Measurements from ENCODE around the gene BMPER. TPM values are rescaled to one million over a fixed set of nuclear protein-coding genes. Genes with fewer than 3 reads are reported as not detected.

The BMPER gene
- total and polyA plus RNA-seq, 2 experiments from 2014 or later: 40.5 to 97.3 TPM

DNA sequence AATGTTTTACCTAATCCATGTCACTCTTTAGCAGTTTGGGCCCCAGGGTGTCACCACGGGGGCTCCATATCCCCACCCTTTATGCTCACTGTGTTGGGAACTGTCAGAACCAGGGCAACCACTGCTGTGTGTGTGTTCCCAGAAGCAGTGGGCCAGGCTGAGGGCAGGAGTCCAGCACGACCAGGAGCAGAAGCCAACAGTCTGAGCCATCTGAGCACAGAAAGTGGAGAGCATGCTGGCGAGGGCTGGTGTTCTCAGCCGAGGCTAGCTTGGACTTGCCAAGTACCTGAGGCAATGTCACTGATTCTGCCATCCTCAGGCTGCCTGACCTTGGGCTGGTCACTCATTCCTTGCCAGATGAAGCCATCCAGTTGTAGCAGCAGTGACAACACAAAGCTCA lies 285.0 kb downstream of the BMPER start:
- H3K4me1 ChIP-seq (ENCODE audit: insufficient read depth): no peaks in the 10 kb centered on the region; the same call in 1 of the 2 replicates
- H3F3A ChIP-seq (ENCODE audit: insufficient read depth): no peaks in the 10 kb centered on the region
- no peak overlapping the region for H3K9ac ChIP-seq
- H3K36me3 ChIP-seq (ENCODE audit: low read depth): no peaks in the 10 kb centered on the region
- no peaks in the 10 kb centered on the region for H3K79me2 ChIP-seq (ENCODE audit: insufficient read depth)
- in situ Hi-C loops (cut with MboI): no loop called here
- no peak for DNase-seq
- H3K4me3 ChIP-seq: no peak overlapping the region
- no peaks in the 10 kb centered on the region for H4K20me1 ChIP-seq (ENCODE audit: insufficient read depth)
- 35 to 40% methylated on average over 4 of the region's 4 CpGs for WGBS, 2 experiments (ENCODE audit: low coverage in 1 of 2, low lambda C conversion rate in 2 of 2, missing lambda C conversion rate in 2 of 2)
- TF ChIP-seq EZH2 (IDR thresholded peaks at IDR 0.05; ENCODE audit: insufficient read depth, poor library complexity, severe bottlenecking) (no peak), EZH2phosphoT487 (IDR thresholded peaks at IDR 0.05; ENCODE audit: insufficient read depth, low read depth) (no peak)
- no peak overlapping the region for H3K27ac ChIP-seq
- no peak overlapping the region for H2AFZ ChIP-seq
- no peaks in the 10 kb centered on the region for H3K27me3 ChIP-seq (replicated peaks; ENCODE audit: insufficient read depth)
- H3K4me2 ChIP-seq (ENCODE audit: unreplicated experiment): no peak overlapping the region
- H3K9me2 ChIP-seq (ENCODE audit: insufficient read depth): no peaks in the 10 kb centered on the region
- H3K9me3 ChIP-seq (ENCODE audit: low read depth): no peaks in the 10 kb centered on the region

DNA sequence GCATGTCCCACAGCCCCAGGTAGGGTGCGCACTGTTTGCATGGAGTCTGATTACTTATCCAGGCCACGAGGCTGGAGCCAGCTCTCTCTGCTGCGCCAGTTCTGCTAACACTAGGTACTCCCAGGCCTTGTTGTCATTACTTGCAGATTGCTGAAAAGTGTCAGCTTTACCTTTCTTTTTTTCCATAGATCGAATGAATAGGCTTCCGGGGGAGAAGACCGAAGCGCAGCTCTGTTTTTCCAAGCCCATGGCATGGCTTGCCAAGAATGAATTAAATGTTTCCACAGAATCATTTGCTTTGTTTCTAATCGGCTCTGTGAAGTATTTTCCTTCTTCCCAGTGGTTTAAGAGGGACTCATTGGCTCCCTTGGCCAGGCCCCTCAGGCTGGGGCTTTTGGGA lies 285.8 kb downstream of the BMPER start:
- Histone ChIP-seq H3F3A (ENCODE audit: insufficient read depth) (no peaks in the 10 kb centered on the region), H4K20me1 (ENCODE audit: insufficient read depth) (no peaks in the 10 kb centered on the region), H3K9me2 (ENCODE audit: insufficient read depth) (no peaks in the 10 kb centered on the region), H3K27ac (no peak overlapping the region), H3K9ac (no peak overlapping the region), H3K79me2 (ENCODE audit: insufficient read depth) (no peaks in the 10 kb centered on the region), H3K27me3 (replicated peaks; ENCODE audit: insufficient read depth) (no peaks in the 10 kb centered on the region), H3K4me3 (no peak overlapping the region), H3K4me1 (ENCODE audit: insufficient read depth) (no peaks in the 10 kb centered on the region; the same call in 1 of the 2 replicates), H3K4me2 (ENCODE audit: unreplicated experiment) (no peak overlapping the region), H3K36me3 (ENCODE audit: low read depth) (no peaks in the 10 kb centered on the region), H2AFZ (no peak overlapping the region), H3K9me3 (ENCODE audit: low read depth) (no peaks in the 10 kb centered on the region)
- in situ Hi-C loops (cut with MboI): no loop called here
- TF ChIP-seq EZH2 (IDR thresholded peaks at IDR 0.05; ENCODE audit: insufficient read depth, poor library complexity, severe bottlenecking) (no peak), EZH2phosphoT487 (IDR thresholded peaks at IDR 0.05; ENCODE audit: insufficient read depth, low read depth) (no peak)
- no peak for DNase-seq
- WGBS, 2 experiments (ENCODE audit: low coverage in 1 of 2, low lambda C conversion rate in 2 of 2, missing lambda C conversion rate in 2 of 2): 73 to 77% methylated on average over 8 of the region's 8 CpGs

DNA sequence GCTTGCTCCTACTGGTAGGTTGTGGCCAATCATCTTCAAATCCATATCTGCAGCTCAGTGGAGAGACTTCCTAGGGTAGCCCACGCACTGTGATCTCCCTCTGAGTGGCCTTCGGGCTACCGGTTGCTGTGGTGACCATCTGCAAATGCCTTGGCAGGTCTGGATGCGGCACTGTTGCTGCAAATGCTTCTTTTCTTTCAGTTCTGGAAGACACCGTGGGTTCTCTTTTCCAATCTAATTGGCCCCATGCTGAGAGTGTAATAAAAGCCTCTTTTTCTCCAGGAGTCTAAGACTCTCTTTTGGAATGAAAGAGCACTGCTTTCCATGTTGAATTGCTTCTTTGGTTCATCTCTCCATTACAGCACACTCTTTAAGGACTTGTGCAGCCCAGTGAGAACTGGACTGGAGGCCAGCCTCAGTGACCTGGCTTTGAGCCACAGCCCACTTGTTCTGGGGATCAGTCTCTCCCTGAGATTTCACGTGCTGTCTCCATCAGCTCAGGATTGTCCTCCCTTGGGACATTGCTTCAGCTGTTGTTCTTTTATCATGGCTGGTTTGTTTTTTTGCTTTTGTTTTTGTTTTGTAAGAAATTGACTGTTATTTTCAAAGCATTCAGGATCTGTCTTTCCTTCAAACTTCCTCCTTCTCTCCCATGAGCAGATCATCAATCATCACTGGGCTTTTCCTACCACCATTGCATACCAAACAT lies 286.6 kb downstream of the BMPER start:
- H2AFZ ChIP-seq: no peak overlapping the region
- H3K27ac ChIP-seq: no peak overlapping the region
- no peak for DNase-seq
- H4K20me1 ChIP-seq (ENCODE audit: insufficient read depth): no peaks in the 10 kb centered on the region
- no peaks in the 10 kb centered on the region for H3F3A ChIP-seq (ENCODE audit: insufficient read depth)
- no peaks in the 10 kb centered on the region for H3K27me3 ChIP-seq (replicated peaks; ENCODE audit: insufficient read depth)
- H3K4me3 ChIP-seq: no peak overlapping the region
- WGBS, 2 experiments (ENCODE audit: low coverage in 1 of 2, low lambda C conversion rate in 2 of 2, missing lambda C conversion rate in 2 of 2): 86 to 91% methylated on average over 6 of the region's 6 CpGs
- TF ChIP-seq EZH2 (IDR thresholded peaks at IDR 0.05; ENCODE audit: insufficient read depth, poor library complexity, severe bottlenecking) (no peak), EZH2phosphoT487 (IDR thresholded peaks at IDR 0.05; ENCODE audit: insufficient read depth, low read depth) (no peak)
- no peaks in the 10 kb centered on the region for H3K79me2 ChIP-seq (ENCODE audit: insufficient read depth)
- H3K9me3 ChIP-seq (ENCODE audit: low read depth): no peaks in the 10 kb centered on the region
- in situ Hi-C loops (cut with MboI): no loop called here
- no peak overlapping the region for H3K9ac ChIP-seq
- H3K36me3 ChIP-seq (ENCODE audit: low read depth): no peaks in the 10 kb centered on the region
- H3K9me2 ChIP-seq (ENCODE audit: insufficient read depth): no peaks in the 10 kb centered on the region
- H3K4me2 ChIP-seq (ENCODE audit: unreplicated experiment): no peak overlapping the region
- H3K4me1 ChIP-seq (ENCODE audit: insufficient read depth): no peaks in the 10 kb centered on the region; the same call in 1 of the 2 replicates

DNA sequence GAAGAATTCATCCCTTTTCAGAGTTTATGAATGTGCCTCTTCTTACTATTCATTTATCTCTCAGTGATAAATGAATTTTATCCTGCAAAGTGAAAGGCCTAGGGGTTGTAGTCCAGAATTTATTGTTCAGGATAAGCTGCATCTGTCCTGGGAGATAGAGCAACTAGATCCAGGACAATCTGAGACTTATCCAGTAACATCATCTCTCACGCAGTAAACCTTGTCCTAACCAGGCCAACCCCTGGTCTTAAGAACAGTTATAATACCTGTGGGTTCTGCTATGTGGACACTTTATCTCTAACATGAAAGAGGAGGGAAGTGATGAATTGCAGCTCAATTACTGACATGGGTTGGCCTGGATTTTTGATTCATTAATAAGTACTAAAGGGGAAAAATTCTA lies 287.6 kb downstream of the BMPER start:
- H3K4me3 ChIP-seq: no peak overlapping the region
- H3K9me2 ChIP-seq (ENCODE audit: insufficient read depth): no peaks in the 10 kb centered on the region
- no peak for DNase-seq
- no peaks in the 10 kb centered on the region for H3K9me3 ChIP-seq (ENCODE audit: low read depth)
- H4K20me1 ChIP-seq (ENCODE audit: insufficient read depth): no peaks in the 10 kb centered on the region
- H3K79me2 ChIP-seq (ENCODE audit: insufficient read depth): no peaks in the 10 kb centered on the region
- H3K36me3 ChIP-seq (ENCODE audit: low read depth): no peaks in the 10 kb centered on the region
- no peak overlapping the region for H3K27ac ChIP-seq
- H3K9ac ChIP-seq: no peak overlapping the region
- WGBS, 2 experiments (ENCODE audit: low coverage in 1 of 2, low lambda C conversion rate in 2 of 2, missing lambda C conversion rate in 2 of 2): 96% methylated on average over 1 of the region's 1 CpG
- H3F3A ChIP-seq (ENCODE audit: insufficient read depth): no peaks in the 10 kb centered on the region
- no peak overlapping the region for H2AFZ ChIP-seq
- H3K27me3 ChIP-seq (replicated peaks; ENCODE audit: insufficient read depth): no peaks in the 10 kb centered on the region
- no peak overlapping the region for H3K4me2 ChIP-seq (ENCODE audit: unreplicated experiment)
- in situ Hi-C loops (cut with MboI): no loop called here
- H3K4me1 ChIP-seq (ENCODE audit: insufficient read depth): no peaks in the 10 kb centered on the region; the same call in 1 of the 2 replicates
- TF ChIP-seq EZH2phosphoT487 (IDR thresholded peaks at IDR 0.05; ENCODE audit: insufficient read depth, low read depth) (no peak), EZH2 (IDR thresholded peaks at IDR 0.05; ENCODE audit: insufficient read depth, poor library complexity, severe bottlenecking) (no peak)
